ENCODE measurements around the gene BEGAIN.

Gene BEGAIN, protein sequence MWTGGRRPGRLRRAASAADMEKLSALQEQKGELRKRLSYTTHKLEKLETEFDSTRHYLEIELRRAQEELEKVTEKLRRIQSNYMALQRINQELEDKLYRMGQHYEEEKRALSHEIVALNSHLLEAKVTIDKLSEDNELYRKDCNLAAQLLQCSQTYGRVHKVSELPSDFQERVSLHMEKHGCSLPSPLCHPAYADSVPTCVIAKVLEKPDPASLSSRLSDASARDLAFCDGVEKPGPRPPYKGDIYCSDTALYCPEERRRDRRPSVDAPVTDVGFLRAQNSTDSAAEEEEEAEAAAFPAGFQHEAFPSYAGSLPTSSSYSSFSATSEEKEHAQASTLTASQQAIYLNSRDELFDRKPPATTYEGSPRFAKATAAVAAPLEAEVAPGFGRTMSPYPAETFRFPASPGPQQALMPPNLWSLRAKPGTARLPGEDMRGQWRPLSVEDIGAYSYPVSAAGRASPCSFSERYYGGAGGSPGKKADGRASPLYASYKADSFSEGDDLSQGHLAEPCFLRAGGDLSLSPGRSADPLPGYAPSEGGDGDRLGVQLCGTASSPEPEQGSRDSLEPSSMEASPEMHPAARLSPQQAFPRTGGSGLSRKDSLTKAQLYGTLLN

DNA sequence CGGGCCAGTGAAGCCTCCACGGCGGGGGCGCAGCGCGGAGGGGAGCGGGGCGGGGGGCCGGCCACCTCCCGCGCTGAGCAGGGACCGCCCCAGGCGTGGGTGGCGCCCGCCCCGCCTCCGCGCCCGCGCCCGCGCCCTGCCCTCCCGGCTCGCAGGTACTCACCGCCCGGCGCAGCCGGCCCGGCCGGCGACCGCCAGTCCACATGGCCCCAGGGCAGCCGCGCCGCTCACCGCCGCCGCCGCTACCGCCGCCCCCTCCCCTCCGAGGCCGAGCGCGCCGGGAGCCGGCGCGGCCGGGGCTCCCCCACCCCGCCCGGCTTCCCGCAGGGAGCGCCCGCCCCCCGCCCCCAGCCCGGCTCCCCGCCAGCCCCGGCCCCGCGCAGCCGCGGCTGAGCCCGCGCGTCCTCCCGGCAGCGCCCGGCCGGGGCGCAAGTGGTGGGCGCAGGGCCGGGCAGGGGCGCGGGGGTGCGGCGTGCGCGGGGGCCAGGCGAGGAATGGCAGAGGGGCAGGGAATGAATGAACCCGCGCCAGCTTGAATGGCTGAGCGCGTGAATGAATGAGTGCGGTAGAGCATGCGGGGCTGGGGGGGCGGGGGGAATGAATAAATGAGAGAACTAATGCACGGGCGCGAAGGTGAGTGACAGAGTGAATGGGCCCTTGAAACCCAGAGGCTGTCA lies at the start of gene BEGAIN:
Gene BEGAIN, minus strand, starts transcription at position 332 of the 677 bp plus-strand sequence. Its CDS starts 127 bp downstream, at position 205.
- no peak for DNase-seq (ENCODE audit: low read depth in 2 of 2)

DNA sequence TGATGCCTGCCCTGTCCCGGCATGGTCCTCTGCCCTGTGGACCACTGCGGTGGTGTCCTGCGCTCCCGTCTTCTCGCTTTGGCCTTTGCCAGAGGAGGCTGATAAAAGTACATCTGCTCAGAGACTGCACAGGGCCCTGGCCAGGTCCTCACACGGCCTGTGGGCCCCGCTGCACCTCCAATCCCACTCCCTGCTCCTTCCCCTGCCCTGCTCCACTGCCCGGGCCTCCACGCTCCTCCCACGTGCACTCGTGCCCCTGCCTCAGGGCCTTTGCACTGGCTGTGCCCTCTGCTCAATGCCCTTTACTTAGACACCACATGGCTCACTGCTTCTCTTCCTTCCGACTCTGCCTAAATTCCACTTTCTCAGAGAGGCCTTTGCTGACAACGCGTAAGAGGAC lies 49.3 kb upstream of the BEGAIN start:
- DNase-seq (ENCODE audit: low read depth in 2 of 2) = no peak

DNA sequence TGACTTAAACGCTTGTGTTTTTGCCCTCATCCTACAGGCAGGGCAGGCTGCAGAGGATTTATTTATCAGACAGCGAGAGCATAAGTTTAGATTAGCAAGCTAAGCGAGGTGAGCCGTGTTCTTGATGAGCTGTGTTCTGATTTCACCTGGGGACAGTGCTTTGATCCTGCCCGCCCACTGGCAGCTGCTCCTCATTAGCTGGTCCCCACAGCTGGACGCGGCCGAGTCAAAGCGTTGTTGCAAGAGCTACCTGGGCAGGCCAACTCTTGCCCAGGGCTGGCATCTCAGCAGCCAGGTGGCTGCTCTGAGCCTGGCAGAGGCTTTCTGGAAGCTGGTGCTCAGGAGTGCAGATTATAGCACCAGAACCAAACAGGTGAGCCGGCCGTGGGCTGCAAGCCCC lies 46.8 kb upstream of the BEGAIN start:
- no peak for DNase-seq (ENCODE audit: low read depth in 2 of 2)

DNA sequence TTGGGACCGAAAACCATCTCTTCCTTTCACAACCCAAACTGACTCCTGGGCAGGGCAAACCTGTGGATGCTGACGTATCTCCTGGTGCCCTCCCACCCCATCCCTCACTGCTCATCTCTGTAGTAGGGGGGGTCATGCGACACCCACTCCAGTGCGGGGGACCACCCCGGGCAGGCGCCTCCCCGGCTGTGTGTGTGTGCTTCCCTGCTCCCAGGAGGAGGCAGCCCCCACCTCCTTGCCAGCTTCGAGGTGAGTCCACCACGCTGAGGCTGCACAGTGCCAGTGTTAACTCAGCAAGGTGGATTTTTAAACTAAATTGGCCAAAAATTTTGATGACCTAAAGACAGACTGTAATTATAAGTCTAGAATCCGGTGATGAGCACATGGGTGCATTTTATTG lies 46.2 kb upstream of the BEGAIN start:
- DNase-seq (ENCODE audit: low read depth in 2 of 2) = no peak

DNA sequence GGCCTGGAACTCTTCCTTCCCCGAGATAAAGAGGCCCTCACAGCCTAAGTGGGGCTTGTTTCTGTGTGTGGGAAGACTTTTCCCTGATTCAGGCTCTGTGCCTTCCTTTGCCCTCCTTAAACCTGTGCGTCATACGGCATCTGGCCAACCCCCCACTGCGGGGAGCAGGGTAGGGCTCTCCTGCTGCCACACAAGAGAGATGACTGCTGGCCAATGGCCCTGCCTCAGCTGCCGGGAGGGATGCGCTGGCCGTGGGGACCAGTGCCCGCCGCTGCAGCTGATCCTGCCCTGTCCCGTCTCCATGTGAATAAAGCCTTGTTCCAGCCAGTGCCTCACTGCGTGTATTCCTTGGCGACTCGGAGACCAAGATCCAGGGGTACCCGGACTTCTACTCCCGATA lies 42.5 kb upstream of the BEGAIN start:
- DNase-seq (ENCODE audit: low read depth in 2 of 2) = no peak

DNA sequence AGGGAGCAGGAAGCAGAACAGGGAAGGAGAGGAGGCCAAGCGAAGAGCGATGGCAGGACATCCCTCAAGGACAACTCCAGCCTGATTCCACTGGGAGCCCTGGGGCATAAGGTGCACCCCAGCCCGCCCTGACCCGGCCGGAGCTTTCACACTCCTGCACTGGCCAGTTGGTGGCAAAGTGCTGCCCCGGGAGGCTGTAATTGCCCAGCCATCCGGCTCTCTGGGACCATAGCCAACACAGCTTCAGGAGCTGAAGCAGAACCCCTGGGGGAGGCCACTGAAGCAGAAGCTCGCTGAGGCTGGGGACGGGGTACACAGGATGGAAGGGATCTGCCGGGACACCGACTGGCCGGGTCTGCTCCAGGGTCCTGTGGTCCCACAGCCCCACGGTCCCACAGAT lies 41.9 kb upstream of the BEGAIN start:
- DNase-seq (ENCODE audit: low read depth in 2 of 2) = no peak

DNA sequence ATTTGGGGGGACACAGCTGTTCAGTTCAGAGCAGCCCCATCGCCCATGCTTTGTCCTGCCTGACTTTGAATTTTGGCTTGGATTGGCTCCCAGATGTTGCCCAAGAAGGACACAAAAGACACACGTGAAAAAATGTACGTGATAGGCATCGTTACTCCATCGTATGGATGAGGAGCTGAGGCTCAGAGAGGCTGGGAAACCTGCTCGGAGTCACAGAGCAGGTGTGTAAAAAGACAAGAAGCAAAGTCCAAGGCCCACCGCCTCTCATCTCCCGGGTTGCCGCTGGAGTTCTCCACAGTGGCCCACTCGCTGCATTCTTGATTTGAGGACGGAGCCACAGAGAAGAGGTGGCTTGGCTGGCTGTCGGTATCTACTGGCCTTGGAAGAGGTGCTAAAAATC lies 41.0 kb upstream of the BEGAIN start:
- DNase-seq (ENCODE audit: low read depth in 2 of 2) = no peak

DNA sequence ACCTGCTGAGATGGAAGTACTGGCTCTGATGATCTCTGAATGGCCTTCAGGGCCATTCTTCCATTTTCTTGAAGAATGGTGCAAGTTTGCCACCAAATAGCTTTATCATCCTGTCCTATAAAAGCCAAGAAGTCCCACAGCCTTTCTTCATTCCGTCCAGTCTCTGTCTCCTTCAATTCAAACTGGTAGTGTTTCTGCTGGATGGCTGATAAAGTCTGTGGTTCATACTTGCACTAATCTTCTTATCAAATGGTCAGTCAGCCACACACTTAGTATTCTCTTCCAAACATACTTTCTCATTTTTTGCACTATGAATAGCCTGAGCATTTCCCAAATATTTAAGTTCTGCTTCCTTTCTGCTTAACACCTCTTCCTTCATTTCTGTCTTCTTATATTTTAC lies 39.4 kb upstream of the BEGAIN start:
- DNase-seq (ENCODE audit: low read depth in 2 of 2) = no peak

DNA sequence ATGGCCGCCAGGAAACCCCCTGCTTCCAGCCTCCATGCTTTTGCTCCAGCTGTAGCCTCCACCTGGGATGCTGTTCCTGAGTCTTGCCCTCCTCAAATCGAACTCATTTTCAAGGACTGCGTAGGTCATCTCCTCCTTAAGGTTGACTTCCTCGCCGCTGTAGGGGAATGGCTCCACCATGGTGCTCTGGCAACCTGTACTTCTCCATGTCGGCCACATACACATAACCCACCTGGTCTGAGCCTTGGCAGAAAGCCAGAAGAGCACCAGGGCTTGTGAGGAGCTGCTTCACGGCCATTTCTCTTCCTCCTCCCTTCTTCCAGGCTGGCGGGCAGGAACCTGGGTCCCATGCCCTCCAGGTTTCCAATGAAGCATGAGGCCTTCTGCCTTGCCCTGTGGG lies 36.7 kb upstream of the BEGAIN start:
- no peak for DNase-seq (ENCODE audit: low read depth in 2 of 2)

DNA sequence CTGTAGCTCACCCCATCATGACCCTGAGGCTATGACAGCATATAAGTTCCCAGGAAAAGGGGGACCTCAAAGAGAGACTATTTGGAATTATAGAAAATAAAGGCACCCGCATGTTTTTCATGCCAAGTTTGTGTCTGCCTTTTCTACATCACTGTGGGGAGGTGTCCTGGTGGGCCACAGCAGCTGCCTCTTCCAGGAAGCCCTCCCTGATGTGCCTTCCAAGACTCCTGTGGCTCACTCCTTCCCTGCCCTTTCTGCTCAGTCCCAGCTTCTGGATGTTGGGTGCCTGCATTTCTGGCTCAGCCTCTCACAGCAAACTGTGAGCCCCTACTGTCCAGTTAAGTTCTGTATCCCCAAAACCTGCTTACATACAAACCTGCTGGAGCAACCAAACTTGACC lies 36.3 kb upstream of the BEGAIN start:
- no peak for DNase-seq (ENCODE audit: low read depth in 2 of 2)

DNA sequence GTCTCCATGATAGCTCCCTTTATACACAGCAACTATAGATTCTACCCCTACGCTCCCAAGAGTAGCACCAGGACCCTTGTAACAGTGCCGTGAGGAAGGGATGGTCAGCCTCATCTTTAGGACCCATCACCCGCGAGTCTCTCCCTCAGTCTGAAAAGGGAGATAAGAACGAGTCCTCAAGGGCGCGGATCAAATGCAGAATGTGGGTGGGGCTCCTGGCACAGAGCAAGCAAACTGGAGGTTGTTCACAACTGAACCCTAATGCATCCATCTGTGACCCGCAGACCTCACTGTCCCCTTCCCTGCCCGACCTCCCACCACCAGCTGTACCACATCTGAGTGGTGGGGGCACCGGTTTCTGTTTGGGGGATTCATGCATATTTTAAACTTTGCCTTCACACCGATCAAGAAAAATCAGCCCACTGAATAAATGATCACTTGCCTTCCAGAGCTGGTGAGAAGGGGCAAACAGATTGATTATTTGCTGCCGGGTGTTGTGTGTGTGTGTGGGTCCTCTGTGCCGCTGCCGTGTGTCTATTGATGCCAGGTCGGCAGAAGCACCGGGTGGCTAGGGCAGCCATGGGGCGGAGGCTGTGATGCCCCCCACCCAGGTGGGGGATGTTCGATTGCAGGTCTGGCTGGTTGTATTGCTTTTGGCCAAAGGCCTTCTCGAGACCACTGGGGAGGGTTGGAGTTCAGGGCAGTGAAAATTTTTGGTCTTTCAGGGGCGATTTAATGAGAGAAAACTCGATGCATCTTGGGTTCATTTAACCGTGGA lies 35.7 kb upstream of the BEGAIN start:
- no peak for DNase-seq (ENCODE audit: low read depth in 2 of 2)

DNA sequence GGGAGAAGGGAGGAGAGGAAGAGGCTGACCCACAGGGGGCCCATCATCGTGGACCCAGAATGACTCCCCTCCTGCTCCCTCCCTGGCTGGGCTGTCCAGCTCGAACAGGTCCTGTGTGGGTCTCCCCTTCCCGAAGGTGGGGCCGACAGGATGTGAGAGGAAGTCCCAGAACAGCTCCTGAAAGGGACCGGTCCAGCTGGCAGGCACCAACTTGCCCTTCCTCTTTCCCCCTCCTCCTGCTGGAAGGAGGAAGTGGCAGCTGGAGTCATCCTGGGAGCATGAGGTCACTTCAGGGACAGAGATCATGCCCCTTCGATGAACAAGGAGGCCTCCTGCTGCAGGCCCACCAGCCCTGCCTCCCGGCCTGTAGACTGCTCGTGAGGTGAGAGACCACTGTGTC lies 35.0 kb upstream of the BEGAIN start:
- no peak for DNase-seq (ENCODE audit: low read depth in 2 of 2)

DNA sequence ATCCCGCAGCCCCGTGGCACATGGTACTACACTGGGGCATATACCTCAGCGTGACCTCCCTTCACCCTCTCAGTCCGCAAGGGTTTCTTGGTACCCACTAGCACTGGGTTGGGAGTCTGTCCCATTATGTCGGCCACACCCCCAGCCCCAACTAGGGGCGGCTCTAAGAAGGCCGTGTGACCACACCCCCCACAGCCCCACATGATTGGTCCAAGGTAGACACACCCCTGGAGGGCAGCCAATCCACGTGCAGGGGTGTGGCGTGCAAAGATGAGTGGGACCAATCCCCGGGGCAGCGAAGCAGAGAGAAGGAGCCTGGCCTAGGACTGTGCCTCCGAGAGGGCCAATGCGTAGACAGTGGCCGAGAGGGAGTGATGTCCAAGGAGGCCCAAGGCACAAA lies 34.6 kb upstream of the BEGAIN start:
- DNase-seq (ENCODE audit: low read depth in 2 of 2) = no peak

DNA sequence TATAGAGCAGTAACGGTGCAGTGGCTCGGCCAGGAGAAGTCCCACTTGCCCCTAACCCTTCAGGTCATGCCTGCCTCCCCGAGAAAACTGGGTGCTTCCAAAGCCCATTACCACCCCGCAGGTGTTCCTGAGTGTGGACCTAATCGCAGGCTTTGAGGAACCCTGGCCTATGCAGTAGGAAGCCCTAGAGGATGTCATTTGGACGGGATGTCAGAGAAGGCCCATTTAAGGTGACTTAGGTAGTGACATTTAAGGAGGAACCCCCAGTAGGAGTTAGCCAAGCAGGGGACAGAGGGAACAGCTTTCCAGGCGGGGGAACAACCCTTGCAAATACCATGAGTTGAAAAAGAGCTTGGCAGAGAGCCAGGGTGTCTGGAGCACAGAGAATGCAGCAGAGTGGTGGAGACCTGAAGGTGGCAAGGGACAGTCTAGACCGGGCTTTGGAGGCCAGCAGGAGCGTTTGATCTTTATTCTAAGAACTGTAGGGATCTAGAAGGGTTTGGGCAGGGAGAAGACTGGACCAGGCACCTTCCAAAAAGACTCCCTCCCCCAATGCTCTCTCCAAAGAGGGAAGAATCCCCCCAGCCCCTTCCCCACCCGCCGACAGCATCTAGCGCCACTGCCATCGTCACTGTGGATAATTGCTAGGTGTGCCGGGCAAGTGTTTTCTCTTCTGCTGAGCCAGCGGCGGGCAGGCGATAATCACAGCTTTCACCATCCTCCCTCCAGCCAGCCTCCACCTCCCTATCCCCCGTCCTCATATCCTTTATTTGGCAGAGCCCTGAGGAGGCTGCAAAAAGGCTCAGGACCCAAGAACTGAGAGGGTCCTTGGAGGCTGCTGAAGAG lies 33.3 kb upstream of the BEGAIN start:
- no peak for DNase-seq (ENCODE audit: low read depth in 2 of 2)

DNA sequence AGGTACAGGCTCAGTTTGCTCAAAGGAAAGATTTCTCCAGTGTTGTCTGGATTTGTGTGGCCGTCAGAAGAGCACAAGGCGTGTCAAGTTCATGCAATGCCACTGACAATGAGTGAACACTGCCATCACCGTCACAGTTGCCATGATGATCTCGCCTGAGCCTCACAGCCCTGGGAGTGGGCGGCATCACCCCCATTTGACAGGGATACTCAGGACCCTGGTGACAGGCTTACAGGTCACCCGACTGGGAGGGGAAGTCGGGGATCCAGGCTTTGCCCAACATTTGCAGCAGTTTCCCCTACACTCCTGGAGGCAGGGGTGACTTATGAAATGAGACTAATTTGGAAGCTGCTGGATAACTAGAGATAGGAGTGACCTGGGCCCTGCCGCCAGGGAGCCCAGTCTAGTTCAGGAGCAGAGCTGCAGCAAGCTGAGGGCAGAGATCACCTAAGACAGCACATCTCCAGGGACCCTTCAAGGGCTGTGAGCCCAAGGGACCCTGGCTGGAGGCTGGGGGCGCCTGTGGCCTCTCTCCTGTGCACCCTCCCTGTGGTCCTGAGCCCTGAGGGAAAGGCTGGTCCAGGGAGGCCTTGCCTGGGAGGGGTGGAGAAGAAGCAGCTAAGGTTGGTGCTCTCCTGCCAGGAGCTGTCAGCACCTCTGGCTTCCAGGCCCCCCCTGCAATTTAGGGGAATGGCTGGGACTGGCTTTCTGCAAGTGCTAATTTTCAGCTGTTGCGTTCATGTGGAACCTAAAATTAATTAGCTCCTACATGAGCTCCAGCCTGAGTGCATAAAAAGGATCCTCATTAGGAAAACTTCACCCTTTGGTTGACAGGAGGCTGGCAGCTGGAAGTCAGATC lies 32.4 kb upstream of the BEGAIN start:
- DNase-seq (ENCODE audit: low read depth in 2 of 2) = no peak

DNA sequence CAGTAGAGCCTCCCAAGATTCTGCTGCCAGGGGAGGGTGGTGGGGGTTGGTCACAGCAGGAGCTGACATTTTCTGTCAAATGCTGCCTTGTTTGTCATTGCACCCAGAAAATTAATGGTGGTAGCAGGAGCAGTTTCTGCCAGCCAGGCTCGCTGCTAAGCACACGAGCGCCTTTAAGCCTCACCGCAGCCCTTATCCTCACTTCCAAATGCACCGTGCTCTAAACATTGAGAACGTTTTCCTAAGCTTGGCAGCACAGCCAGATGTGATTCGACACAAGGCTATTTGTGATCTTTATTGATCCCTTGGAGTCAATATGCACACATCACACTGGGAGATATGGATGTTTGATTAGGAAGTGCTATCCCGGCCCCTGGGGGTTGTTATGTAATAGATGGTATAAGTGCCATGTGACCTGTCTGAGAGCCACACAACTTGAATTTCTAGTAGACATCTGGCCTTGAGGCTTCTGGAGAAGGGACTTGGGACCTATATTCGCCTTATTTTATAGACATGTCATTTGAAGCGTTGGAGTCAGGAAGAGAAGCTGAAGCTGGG lies 31.6 kb upstream of the BEGAIN start:
- no peak for DNase-seq (ENCODE audit: low read depth in 2 of 2)

DNA sequence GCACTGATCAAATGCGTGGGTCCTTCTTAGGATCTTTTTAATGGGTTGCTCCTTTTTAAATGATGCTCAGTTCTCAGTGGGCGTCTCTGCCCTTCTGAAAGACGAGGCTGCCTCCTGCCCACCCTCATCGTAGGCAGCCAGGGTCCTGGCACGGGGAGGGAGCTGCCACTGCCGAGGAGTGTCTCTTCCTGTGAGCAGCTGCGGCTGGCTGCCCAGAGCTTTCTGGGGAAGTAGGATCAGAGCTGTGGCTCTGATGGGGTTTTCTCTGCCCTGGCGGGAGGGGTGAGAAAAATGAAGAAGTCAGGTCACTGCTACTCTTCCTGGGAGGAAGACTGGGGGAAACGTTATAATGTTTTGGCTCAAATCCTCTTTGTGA lies 31.1 kb upstream of the BEGAIN start:
- DNase-seq (ENCODE audit: low read depth in 2 of 2) = no peak

DNA sequence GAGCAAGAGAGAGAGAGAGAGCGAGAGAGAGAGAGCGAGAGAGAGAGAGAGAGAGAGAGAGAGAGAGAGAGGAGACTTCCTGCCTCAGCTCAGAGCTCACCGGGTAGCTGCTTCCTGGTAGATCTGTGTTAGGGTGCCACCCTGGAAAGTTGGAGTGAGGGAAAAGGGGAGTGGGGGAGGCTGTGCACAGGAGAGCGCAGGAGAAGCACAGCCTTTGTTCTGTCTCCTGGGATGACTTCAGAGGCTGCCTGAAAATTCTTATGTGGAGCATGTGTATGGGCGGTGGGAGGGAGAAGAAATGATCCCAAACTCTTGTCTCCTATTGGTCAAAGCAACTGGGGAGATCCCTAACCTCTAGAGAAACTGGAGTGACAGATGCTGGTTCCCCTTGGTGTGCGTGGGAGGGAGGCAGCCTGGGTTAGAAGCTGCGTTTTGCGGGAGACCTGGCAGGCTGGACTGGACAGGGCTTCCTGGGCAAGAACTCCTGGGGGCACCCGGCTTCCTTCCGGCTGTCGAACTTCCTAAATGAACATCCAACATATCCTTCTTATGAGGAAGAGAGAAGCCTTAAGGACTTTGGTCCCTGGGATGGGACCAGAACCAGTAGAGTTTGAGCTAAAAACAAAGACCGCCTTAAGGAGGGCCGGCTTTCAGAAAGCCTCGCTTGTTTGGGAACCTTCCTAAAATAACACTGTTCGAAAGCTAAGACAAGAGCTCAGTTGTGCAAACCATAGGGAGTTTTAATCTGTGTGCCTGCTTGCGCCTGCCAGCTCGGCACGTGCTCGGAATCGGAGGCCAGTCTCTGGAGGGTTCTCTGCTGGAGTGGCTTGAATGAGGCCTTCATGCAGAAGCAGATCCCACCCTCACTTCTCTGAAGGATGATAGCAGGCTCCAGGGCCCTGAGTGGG lies 30.4 kb upstream of the BEGAIN start:
- no peak for DNase-seq (ENCODE audit: low read depth in 2 of 2)

DNA sequence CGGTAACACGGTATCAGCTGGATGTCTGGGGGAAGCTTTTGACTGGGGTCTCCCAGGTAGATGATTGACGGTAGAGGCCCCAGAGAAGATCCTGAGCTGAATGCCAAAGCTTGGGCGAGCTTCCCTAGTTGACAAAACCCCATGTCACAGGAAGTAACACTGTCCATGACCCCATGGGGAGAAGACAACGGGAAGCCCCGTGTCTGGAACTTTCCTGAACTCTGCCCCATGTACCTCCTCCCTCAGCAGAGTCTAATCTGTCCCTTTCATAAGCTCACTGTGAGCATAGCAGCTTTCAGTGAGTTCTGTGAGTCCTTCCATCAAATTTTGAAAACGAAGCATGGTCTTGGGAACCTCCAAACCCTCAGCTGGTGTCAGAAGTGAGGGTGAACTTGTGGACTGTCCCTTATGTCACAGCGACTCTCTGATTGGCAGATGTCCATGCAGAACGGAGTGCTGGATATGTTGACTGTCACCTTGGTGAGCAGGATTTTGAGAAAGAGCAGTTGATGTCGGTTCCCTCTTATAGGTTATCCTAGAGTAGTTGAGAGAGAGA lies 29.7 kb upstream of the BEGAIN start:
- DNase-seq (ENCODE audit: low read depth in 2 of 2) = no peak
